NCI-H748 treated with DMSO at 0.1 percent for 48 hours (cell line): ENCODE data around the gene PAOX.
"Not testable (repeated sequence)": the region's sequence is repeated elsewhere in the genome, so short reads cannot be mapped to it uniquely, and the experiment has no call there.

Experiments used
- DNase-seq: peaks from one replicate; lab custom pipeline; 2025; lab: John Stamatoyannopoulos, UW

The PAOX gene

DNA sequence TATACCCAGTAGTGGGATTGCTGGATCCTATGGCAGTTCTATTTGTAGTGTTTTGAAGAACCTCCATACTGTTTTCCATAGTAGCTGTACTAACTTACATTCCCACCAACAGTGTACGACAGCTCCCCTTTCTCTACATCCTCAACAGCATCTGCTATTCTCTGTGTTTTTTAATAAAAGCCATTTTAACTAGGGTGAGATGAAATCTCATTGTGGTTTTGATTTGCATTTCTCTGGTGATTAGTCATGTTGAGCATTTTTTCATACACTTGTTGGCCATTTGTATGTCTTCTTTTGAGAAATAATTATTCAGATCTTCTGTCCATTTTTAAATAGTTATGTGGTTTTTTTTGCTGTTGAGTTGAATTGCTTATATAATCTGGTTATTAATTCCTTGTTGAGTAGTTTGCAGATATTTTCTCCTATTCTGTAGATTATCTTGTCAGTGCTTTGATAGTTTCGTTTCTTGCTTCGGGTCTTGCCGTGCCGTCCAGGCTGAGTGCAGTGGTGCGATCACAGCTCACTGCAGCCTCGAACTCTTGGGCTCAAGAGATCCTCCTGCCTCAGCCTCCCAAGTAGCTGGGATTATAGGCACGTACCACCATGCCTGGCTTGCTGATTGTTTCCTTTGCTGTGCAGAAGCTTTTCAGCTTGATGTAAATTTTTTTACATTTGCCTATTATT lies 26.9 kb downstream of the PAOX start:
- no peak for DNase-seq

- no peak for DNase-seq
Measured at GRCh38 chr10:133411523-133412380, 32.7 kb downstream of the PAOX start.

GRCh38 chr10:133412381-133412711 lies 33.3 kb downstream of the PAOX start:
- no peak for DNase-seq

DNA sequence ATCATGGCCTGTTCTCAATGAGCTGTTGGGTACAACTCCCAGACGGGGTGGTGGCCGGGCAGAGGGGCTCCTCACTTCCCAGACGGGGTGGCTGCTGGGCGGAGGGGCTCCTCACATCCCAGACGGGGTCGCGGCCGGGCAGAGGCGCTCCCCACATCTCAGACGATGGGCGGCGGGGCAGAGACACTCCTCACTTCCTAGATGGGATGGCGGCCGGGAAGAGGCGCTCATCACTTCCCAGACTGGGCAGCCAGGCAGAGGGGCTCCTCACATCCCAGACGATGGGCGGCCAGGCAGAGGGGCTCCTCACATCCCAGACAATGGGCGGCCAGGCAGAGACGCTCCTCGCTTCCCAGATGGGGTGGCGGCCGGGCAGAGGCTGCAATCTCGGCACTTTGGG lies 35.3 kb downstream of the PAOX start:
- DNase-seq = not testable (repeated sequence)

DNA sequence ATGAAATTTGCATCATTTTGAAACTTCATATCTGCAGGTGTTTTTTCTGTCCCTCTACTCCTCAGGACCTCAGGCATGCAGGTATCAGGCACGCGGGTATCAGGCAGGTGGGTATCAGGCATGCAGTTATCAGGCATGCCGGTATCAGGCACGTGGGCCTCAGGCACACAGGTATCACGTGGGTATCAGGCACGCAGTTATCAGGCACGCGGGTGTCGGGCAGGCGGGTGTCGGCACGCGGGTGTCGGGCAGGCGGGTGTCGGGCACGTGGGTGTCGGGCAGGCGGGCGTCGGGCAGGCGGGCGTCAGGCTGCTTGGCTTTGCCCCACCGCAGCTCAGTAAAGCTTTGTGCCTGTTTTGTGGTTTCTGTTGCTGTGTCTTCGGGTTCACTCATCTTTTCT lies 36.7 kb downstream of the PAOX start:
- no peak for DNase-seq

GRCh38 chr10:133418289-133418993 lies 39.4 kb downstream of the PAOX start:
- no peak for DNase-seq

DNA sequence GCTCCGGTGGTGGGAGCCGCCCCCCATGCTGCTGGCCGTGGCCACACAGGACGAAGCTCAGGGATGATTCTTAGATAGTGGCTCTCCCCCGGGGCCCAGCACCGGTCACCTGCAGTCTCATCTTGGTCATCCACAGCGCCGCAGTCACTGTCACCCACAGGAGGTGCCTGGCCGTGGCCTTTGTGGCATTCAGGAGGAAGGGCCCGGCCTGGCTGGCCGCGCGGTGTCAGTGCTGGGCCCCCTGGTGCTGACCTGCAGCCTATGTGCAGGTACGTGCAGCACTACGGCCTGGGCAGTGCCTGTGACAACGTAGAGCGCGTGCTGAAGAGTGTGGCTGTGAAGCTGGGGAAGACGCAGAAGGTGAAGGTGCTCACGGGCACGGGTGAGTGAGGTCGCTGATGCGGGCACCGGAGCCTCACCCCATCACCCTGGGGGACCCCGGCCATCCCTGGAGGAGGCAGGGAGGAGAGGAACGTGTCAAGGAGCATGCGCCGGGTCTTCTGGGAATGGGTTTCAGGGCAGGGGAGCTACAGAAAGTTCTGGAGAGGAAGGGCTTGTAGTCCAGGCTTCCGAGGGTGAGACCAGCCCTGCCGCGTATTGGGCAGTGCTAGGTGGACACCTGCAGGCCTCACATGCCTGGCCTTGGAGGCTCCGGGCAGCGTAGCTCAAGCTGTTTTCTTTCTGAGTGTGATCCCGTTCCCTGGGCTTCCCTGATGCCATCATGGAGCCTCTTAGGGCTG lies 40.3 kb downstream of the PAOX start:
- no peak for DNase-seq

- no peak for DNase-seq
Measured at GRCh38 chr10:133420028-133420427, 41.0 kb downstream of the PAOX start.

GRCh38 chr10:133420579-133420978 lies 41.5 kb downstream of the PAOX start:
- no peak for DNase-seq

- no peak for DNase-seq
Measured at GRCh38 chr10:133421336-133422222, 42.5 kb downstream of the PAOX start.

GRCh38 chr10:133422223-133422806 lies 43.3 kb downstream of the PAOX start:
- no peak for DNase-seq

DNA sequence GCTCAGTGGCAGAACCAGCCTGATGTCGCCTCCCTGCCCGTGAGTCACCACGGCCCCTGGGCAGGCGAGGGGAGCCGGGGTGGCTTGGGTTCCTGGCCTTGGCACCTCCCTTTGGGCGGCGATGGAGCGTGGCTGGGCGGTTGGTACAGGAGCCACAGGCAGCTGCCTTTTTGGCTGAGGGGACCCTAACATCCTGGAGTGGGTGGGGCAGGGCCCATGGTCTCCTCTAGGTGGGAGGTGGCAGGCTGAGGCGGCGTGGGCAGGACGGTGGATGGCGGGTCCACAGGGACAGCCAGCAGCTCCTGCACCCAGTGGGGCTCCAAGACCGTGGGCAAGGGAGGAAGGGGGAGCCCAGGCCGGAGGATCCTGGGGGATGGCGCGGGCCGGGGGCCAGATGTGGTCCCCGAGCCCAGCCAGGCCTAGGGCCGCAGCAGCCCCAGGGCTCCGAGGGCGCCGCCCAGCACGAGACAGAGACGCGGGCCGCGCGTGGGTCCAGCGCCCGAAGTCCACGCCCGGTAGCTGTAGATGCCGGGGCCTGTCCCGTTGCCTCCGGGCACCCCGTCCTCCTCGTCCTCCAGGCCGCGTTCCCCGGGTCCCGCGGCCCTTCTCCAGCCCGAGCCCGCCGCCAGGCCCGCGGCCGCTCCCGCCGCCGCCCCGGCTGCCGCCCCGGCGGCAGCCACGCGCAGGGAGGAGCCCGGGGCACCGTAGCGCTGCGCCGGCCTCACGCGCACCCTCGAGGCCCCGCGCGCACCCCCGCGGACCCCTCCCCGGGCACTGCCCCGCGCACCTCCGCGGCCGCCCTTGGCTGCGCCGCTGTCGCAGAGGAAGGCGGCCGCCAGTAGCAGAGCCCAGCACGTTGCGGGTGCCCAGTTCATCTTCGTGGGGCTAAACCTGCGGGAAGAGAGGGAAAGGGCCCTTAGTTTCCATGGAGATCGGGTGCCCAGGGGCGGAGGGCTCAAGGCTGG lies 44.0 kb downstream of the PAOX start:
- no peak for DNase-seq

DNA sequence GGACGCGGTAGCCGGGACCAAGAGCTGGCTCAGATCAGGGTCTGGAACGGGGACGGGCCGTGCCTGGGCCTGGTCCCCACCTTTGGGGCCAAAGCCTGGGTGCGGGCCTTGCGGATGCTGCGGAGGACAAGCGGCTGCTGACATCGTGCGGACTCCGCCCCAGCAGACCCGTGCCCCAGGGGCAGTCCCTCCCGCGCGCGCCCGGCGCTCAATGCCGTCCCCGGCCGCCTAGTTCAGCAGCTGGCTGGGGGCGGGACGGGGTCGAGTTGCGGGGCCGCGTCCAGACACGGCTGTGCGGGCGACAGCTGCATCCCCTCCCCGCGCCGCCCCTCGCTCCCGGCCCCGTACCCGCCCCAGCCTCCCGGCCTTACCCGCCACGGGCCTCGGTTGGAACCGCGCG lies 45.0 kb downstream of the PAOX start:
- not testable (repeated sequence) for DNase-seq

GRCh38 chr10:133424601-133425000 lies 45.5 kb downstream of the PAOX start, which contains the start of gene SPRN:
Gene SPRN (minus strand): TSS chr10:133424625. CDS start chr10:133423681, 944 bp downstream.
- not testable (repeated sequence) for DNase-seq

DNA sequence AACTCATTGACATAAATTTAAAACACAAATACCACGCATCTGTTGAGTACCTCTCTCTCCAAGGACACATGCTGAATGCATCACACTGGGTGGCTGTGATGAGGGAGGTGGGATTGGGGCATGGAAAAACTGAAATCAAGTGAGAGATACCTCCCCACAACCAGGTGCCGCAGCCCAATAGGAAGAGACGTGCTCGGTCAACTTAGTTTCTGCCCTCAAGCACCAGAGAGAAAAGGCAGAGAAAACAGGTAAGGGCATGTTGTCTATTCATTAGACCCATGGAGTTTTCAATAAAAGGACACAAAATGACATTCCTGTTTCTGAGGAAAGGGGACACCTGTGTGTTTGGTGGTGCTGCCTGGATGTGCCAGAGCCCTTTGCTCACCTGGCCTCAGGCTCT lies 50.5 kb downstream of the PAOX start:
- DNase-seq = not testable (repeated sequence)

DNA sequence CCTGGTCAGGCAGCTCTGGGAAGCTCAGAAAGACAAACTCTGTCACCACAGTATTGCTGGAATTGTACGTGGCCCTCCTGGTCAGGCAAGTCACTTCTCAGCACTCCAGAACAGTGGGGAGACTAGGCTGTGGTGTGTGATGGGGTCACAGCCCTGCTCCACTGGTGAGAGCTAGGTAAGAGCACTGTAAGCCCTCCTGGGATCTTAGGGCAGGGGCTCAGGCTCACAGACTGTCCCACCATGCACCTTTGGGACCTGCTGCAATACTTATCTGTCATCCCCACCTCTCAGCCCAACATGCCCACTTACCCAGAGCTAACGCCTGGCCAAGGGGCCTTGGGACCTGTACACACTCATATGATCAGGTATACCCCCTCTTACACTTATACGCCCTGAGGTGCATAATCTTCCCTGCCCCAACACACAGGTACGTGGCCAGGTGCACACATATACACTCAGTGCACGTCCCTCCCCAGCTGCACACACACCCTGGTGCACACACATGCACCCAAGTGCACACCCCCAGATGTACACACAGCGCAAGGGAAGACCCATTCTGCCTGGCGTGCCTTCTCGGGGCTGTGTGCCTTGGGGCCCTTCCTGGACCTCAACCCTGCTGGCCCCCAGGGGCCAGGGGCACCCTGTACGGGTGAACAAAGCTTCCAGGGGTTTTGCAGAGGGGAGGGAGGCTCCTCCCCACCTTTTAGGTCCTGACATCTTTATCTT lies 53.0 kb downstream of the PAOX start:
- not testable (repeated sequence) for DNase-seq

DNA sequence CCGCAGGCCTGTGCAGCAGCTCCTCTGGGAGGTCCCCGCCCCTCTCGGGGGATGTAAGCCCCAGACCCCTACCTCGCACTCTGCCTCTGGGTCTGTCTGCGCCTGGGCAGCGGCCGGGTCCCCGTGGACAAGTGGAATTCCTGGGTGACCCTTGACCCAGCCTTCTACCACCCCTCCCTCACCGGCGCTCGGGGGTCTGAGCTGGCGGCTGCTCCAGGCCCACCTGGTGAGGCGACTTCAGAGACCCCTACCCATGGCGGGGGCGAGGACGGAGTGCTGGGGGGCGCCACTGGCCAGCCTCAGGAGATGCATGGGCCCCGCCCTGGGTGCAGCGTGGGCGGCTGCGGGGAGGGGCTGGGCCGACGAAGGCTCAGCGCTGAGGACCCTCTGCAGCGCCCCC lies 53.7 kb downstream of the PAOX start:
- DNase-seq = not testable (repeated sequence)

- no peak for DNase-seq
Measured at GRCh38 chr10:133438711-133439273, 59.7 kb downstream of the PAOX start.
